ENCODE results near the gene SUDS3. TPM values are rescaled to one million over a fixed set of nuclear protein-coding genes. Genes with fewer than 3 reads are reported as not detected.

SUDS3 gene
- total and polyA plus RNA-seq, 2 experiments from 2014 or later = 53.0 to 77.1 TPM

DNA sequence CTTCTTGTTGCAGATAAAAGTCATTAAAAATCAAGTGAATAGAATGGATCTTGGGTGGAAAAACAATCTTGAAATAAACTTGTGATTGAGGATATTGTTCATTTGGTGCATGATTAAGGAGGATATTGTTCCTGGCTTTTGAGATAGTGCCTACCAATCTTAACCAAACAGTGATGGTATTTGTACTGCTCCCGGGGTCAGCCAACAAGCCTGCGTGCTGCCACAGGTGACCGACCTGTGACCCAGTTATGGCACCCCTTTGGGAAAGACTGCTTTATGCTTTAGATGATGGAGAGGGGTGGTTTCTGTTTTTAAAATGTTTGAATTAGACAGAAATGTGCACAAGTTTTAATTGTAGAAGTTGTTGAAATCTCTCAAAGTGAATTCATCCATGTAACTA, 41.6 kb downstream of the SUDS3 start:
- Mint-ChIP-seq H3K4me3 (no peak overlapping the region), H3K36me3 (ENCODE audit: low read depth) (peaks cover 54% of the 10 kb centered on the region), H3K27ac (no peak overlapping the region), H3K9me3 (no peaks in the 10 kb centered on the region), H3K4me1 (no peaks in the 10 kb centered on the region), H3K27me3 (ENCODE audit: insufficient read depth, low read depth, poor library complexity) (no peaks in the 10 kb centered on the region)
- Histone ChIP-seq H3K4me1 (ENCODE audit: insufficient read depth) (no peaks in the 10 kb centered on the region), H3K4me3 (no peak overlapping the region), H3K27ac (ENCODE audit: low read depth) (no peak overlapping the region), H3K79me2 (replicated peaks; ENCODE audit: insufficient read depth) (no peaks in the 10 kb centered on the region), H3K27me3 (ENCODE audit: insufficient read depth) (no peaks in the 10 kb centered on the region), H3F3A (replicated peaks; ENCODE audit: low read depth) (no peaks in the 10 kb centered on the region), H4K20me1 (replicated peaks; ENCODE audit: insufficient read depth) (0 out of 2 replicates have a peak, but pooled peaks cover 3% of the 10 kb centered on the region), H3K36me3 (ENCODE audit: insufficient read depth) (peaks cover 27% of the 10 kb centered on the region), H3K4me2 (no peak overlapping the region), H3K9me2 (ENCODE audit: insufficient read depth) (no peaks in the 10 kb centered on the region), H2AFZ (no peak overlapping the region)
- TF ChIP-seq, protein P1, sequence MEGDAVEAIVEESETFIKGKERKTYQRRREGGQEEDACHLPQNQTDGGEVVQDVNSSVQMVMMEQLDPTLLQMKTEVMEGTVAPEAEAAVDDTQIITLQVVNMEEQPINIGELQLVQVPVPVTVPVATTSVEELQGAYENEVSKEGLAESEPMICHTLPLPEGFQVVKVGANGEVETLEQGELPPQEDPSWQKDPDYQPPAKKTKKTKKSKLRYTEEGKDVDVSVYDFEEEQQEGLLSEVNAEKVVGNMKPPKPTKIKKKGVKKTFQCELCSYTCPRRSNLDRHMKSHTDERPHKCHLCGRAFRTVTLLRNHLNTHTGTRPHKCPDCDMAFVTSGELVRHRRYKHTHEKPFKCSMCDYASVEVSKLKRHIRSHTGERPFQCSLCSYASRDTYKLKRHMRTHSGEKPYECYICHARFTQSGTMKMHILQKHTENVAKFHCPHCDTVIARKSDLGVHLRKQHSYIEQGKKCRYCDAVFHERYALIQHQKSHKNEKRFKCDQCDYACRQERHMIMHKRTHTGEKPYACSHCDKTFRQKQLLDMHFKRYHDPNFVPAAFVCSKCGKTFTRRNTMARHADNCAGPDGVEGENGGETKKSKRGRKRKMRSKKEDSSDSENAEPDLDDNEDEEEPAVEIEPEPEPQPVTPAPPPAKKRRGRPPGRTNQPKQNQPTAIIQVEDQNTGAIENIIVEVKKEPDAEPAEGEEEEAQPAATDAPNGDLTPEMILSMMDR (conservative IDR thresholded peaks at IDR 0.05; ENCODE audit: low read depth in 2 of 2) = no peak
- TF ChIP-seq, protein P2, sequence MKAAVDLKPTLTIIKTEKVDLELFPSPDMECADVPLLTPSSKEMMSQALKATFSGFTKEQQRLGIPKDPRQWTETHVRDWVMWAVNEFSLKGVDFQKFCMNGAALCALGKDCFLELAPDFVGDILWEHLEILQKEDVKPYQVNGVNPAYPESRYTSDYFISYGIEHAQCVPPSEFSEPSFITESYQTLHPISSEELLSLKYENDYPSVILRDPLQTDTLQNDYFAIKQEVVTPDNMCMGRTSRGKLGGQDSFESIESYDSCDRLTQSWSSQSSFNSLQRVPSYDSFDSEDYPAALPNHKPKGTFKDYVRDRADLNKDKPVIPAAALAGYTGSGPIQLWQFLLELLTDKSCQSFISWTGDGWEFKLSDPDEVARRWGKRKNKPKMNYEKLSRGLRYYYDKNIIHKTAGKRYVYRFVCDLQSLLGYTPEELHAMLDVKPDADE (IDR thresholded peaks at IDR 0.05) = no peak
- no peak for TF ChIP-seq EZH2phosphoT487 (IDR thresholded peaks at IDR 0.05; ENCODE audit: unreplicated experiment)
- TF ChIP-seq, protein P3, sequence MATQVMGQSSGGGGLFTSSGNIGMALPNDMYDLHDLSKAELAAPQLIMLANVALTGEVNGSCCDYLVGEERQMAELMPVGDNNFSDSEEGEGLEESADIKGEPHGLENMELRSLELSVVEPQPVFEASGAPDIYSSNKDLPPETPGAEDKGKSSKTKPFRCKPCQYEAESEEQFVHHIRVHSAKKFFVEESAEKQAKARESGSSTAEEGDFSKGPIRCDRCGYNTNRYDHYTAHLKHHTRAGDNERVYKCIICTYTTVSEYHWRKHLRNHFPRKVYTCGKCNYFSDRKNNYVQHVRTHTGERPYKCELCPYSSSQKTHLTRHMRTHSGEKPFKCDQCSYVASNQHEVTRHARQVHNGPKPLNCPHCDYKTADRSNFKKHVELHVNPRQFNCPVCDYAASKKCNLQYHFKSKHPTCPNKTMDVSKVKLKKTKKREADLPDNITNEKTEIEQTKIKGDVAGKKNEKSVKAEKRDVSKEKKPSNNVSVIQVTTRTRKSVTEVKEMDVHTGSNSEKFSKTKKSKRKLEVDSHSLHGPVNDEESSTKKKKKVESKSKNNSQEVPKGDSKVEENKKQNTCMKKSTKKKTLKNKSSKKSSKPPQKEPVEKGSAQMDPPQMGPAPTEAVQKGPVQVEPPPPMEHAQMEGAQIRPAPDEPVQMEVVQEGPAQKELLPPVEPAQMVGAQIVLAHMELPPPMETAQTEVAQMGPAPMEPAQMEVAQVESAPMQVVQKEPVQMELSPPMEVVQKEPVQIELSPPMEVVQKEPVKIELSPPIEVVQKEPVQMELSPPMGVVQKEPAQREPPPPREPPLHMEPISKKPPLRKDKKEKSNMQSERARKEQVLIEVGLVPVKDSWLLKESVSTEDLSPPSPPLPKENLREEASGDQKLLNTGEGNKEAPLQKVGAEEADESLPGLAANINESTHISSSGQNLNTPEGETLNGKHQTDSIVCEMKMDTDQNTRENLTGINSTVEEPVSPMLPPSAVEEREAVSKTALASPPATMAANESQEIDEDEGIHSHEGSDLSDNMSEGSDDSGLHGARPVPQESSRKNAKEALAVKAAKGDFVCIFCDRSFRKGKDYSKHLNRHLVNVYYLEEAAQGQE (IDR thresholded peaks at IDR 0.05; ENCODE audit: unreplicated experiment) = no peak
- TF ChIP-seq, protein P4, sequence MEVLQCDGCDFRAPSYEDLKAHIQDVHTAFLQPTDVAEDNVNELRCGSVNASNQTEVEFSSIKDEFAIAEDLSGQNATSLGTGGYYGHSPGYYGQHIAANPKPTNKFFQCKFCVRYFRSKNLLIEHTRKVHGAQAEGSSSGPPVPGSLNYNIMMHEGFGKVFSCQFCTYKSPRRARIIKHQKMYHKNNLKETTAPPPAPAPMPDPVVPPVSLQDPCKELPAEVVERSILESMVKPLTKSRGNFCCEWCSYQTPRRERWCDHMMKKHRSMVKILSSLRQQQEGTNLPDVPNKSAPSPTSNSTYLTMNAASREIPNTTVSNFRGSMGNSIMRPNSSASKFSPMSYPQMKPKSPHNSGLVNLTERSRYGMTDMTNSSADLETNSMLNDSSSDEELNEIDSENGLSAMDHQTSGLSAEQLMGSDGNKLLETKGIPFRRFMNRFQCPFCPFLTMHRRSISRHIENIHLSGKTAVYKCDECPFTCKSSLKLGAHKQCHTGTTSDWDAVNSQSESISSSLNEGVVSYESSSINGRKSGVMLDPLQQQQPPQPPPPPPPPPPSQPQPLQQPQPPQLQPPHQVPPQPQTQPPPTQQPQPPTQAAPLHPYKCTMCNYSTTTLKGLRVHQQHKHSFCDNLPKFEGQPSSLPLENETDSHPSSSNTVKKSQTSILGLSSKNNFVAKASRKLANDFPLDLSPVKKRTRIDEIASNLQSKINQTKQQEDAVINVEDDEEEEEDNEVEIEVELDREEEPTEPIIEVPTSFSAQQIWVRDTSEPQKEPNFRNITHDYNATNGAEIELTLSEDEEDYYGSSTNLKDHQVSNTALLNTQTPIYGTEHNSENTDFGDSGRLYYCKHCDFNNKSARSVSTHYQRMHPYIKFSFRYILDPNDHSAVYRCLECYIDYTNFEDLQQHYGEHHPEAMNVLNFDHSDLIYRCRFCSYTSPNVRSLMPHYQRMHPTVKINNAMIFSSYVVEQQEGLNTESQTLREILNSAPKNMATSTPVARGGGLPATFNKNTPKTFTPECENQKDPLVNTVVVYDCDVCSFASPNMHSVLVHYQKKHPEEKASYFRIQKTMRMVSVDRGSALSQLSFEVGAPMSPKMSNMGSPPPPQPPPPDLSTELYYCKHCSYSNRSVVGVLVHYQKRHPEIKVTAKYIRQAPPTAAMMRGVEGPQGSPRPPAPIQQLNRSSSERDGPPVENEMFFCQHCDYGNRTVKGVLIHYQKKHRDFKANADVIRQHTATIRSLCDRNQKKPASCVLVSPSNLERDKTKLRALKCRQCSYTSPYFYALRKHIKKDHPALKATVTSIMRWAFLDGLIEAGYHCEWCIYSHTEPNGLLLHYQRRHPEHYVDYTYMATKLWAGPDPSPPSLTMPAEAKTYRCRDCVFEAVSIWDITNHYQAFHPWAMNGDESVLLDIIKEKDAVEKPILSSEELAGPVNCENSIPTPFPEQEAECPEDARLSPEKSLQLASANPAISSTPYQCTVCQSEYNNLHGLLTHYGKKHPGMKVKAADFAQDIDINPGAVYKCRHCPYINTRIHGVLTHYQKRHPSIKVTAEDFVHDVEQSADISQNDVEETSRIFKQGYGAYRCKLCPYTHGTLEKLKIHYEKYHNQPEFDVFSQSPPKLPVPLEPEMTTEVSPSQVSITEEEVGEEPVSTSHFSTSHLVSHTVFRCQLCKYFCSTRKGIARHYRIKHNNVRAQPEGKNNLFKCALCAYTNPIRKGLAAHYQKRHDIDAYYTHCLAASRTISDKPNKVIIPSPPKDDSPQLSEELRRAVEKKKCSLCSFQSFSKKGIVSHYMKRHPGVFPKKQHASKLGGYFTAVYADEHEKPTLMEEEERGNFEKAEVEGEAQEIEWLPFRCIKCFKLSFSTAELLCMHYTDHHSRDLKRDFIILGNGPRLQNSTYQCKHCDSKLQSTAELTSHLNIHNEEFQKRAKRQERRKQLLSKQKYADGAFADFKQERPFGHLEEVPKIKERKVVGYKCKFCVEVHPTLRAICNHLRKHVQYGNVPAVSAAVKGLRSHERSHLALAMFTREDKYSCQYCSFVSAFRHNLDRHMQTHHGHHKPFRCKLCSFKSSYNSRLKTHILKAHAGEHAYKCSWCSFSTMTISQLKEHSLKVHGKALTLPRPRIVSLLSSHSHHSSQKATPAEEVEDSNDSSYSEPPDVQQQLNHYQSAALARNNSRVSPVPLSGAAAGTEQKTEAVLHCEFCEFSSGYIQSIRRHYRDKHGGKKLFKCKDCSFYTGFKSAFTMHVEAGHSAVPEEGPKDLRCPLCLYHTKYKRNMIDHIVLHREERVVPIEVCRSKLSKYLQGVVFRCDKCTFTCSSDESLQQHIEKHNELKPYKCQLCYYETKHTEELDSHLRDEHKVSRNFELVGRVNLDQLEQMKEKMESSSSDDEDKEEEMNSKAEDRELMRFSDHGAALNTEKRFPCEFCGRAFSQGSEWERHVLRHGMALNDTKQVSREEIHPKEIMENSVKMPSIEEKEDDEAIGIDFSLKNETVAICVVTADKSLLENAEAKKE (CRISPR knock-in tag; IDR thresholded peaks at IDR 0.05) = no peak
- no peak for TF ChIP-seq ZNF331 (CRISPR knock-in tag; IDR thresholded peaks at IDR 0.05; ENCODE audit: low read depth)
- no peak for TF ChIP-seq POLR2AphosphoS5 (IDR thresholded peaks at IDR 0.05; ENCODE audit: low read depth)
- TF ChIP-seq NANOG (IDR thresholded peaks at IDR 0.05; ENCODE audit: borderline replicate concordance) = no peak
- TF ChIP-seq STAT1 (IDR thresholded peaks at IDR 0.05; ENCODE audit: unreplicated experiment) = no peak
- TF ChIP-seq JUNB (IDR thresholded peaks at IDR 0.05; ENCODE audit: unreplicated experiment) = no peak
- TF ChIP-seq CREB1 (CRISPR knock-in tag; IDR thresholded peaks at IDR 0.05; ENCODE audit: low read depth) = no peak
- no peak for TF ChIP-seq ZNF114 (CRISPR knock-in tag; IDR thresholded peaks at IDR 0.05)
- TF ChIP-seq EZH2 (IDR thresholded peaks at IDR 0.05; ENCODE audit: low read depth, unreplicated experiment) = no peak
- DNase-seq (ENCODE audit: low spot score) (no peak), ATAC-seq (no peak)

All from GM23338 (cell line).